Smooth muscle cell (in vitro differentiated cells): Measurements from ENCODE around the gene DMD. TPM values are rescaled to one million over a fixed set of nuclear protein-coding genes. Genes with fewer than 3 reads are reported as not detected.

Experiments used
- DNase-seq: peaks from one replicate; lab custom pipeline; 2025; ENCODE audit not compliant: unreplicated experiment; lab: John Stamatoyannopoulos, UW
- H2AFZ ChIP-seq: fragments of 200-600 bp; sonication (generic); 2 replicates; pipeline ENCODE4 v1.6.0; 2016; ENCODE audit warnings: antibody characterized with exemption, low read depth, mild to moderate bottlenecking
- H3F3A ChIP-seq: fragments of 200-600 bp; sonication (generic); 2 replicates; pipeline ENCODE4 v1.6.0; 2017; ENCODE audit warnings: antibody characterized with exemption, low read depth
- H3K27ac ChIP-seq: fragments of 200-600 bp; sonication (generic); 2 replicates; pipeline ENCODE4 v1.5.1; 2016; ENCODE audit warnings: low read depth, mild to moderate bottlenecking
- H3K27me3 ChIP-seq: fragments of 200-600 bp; sonication (generic); 2 replicates; pipeline ENCODE4 v1.6.1; 2016; ENCODE audit warnings: low read depth, mild to moderate bottlenecking
- H3K36me3 ChIP-seq: fragments of 200-600 bp; sonication (generic); 2 replicates; pipeline ENCODE4 v1.5.1; 2016; ENCODE audit warnings: low read depth
- H3K4me1 ChIP-seq: fragments of 200-600 bp; sonication (generic); 2 replicates; pipeline ENCODE4 v1.5.1; 2016; ENCODE audit warnings: low read depth
- H3K4me2 ChIP-seq: fragments of 200-600 bp; sonication (generic); 2 replicates; pipeline ENCODE4 v1.6.0; 2016; ENCODE audit warnings: mild to moderate bottlenecking
- H3K4me3 ChIP-seq: fragments of 200-600 bp; sonication (generic); 2 replicates; pipeline ENCODE4 v1.5.1; 2016; ENCODE audit warnings: mild to moderate bottlenecking
- H3K79me2 ChIP-seq: fragments of 200-600 bp; sonication (generic); 2 replicates; pipeline ENCODE4 v1.6.0; 2016; ENCODE audit warnings: low read depth, mild to moderate bottlenecking
- H3K9ac ChIP-seq: fragments of 200-600 bp; sonication (generic); 2 replicates; pipeline ENCODE4 v1.6.0; 2016; ENCODE audit warnings: low read depth
- H3K9me3 ChIP-seq: fragments of 200-600 bp; sonication (generic); replicated peaks from 2 replicates; pipeline ENCODE4 v1.5.1; 2016; ENCODE audit warnings: low read depth
- H4K20me1 ChIP-seq: fragments of 200-600 bp; sonication (generic); 2 replicates; pipeline ENCODE4 v1.6.0; 2016; ENCODE audit warnings: low read depth
- WGBS: methylation state at CpG from one replicate; pipeline ENCODE4 v1.1.7; 2016; ENCODE audit warnings: low lambda C conversion rate; 5-methylcytosine and 5-hydroxymethylcytosine counted together
- polyA plus RNA-seq: library from polyadenylated mRNA; unstranded; fragments of >200 nt; fragmentation: Nextera tagmentation; extraction: Ambion mirVana; gene quantifications from 2 replicates; pipeline ENCODE4 v1.2.1, GENCODE V29; 2016
- total RNA-seq: library from RNA; depleted of rRNA; stranded (reverse); fragments of >200 nt; gene quantifications from 2 replicates; pipeline ENCODE4 v1.2.3, GENCODE V29; 2014
- TF ChIP-seq, protein P1 (sequence below): fragments of 200-600 bp; sonication (generic); IDR thresholded peaks from 2 replicates; pipeline ENCODE4 v1.5.1; 2017; ENCODE audit warnings: borderline replicate concordance, mild to moderate bottlenecking, antibody characterized with exemption; ENCODE audit not compliant: insufficient read depth, poor library complexity, severe bottlenecking

The DMD gene
- total and polyA plus RNA-seq, 2 experiments from 2014 or later, result 12.3 to 12.6 TPM

DNA sequence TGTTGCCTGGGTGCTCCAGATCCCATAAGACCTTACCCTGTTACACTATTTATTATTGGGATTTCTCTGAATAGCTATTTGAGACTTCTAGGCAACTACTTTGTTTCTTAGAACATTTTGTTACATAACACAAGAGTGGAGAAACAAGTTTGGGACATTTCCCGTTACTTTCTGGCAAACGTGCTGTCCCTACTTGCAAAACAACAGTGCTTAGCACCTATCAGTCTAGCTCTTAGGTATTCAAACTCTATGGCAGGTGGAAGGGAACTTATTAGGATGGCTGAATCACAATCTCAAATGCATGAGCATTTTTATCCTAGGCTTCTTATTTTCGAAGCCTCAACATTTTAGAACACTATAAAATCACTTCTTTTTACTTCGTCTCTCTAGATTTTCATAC, 613.6 kb downstream of the DMD start:
- H3K4me3 ChIP-seq, result no peak overlapping the region
- no peak overlapping the region for H3K9ac ChIP-seq
- H3K27me3 ChIP-seq, result no peaks in the 10 kb centered on the region
- H2AFZ ChIP-seq, result no peak overlapping the region
- H4K20me1 ChIP-seq, result no peaks in the 10 kb centered on the region
- TF ChIP-seq, protein P1, sequence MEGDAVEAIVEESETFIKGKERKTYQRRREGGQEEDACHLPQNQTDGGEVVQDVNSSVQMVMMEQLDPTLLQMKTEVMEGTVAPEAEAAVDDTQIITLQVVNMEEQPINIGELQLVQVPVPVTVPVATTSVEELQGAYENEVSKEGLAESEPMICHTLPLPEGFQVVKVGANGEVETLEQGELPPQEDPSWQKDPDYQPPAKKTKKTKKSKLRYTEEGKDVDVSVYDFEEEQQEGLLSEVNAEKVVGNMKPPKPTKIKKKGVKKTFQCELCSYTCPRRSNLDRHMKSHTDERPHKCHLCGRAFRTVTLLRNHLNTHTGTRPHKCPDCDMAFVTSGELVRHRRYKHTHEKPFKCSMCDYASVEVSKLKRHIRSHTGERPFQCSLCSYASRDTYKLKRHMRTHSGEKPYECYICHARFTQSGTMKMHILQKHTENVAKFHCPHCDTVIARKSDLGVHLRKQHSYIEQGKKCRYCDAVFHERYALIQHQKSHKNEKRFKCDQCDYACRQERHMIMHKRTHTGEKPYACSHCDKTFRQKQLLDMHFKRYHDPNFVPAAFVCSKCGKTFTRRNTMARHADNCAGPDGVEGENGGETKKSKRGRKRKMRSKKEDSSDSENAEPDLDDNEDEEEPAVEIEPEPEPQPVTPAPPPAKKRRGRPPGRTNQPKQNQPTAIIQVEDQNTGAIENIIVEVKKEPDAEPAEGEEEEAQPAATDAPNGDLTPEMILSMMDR, result no peak
- no peak for DNase-seq
- no peaks in the 10 kb centered on the region for H3F3A ChIP-seq
- no peaks in the 10 kb centered on the region for H3K79me2 ChIP-seq
- no peak overlapping the region for H3K27ac ChIP-seq
- no peak overlapping the region for H3K4me2 ChIP-seq
- WGBS, result 92% methylated on average over 4 of the region's 4 CpGs
- H3K4me1 ChIP-seq, result no peaks in the 10 kb centered on the region
- no peaks in the 10 kb centered on the region for H3K9me3 ChIP-seq
- H3K36me3 ChIP-seq, result no peaks in the 10 kb centered on the region

DNA sequence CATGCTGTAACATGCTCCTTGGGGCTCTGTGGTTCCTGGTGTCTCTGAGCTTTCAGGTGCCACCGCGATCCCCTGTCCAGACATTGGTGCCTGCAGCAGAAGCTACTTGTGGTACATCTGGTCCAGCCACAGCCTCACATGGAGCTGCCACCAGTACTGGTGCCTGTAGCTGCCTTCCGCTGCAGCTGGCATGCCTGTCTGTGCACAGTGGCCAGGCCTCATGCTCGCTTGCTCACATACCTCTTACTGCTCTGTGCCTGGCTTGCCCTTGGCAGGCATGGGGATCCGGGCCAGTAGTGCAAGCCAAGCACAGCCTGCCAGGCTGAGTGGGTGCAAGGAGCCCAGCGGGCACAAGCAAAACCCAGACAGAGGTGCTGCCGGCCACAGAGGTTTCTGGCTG, 618.6 kb downstream of the DMD start:
- H3F3A ChIP-seq, result no peaks in the 10 kb centered on the region
- H2AFZ ChIP-seq, result no peak overlapping the region
- WGBS, result 87% methylated on average over 7 of the region's 7 CpGs
- H3K9me3 ChIP-seq, result no peaks in the 10 kb centered on the region
- H4K20me1 ChIP-seq, result no peaks in the 10 kb centered on the region
- H3K9ac ChIP-seq, result no peak overlapping the region
- H3K4me3 ChIP-seq, result no peak overlapping the region
- TF ChIP-seq, protein P1, result no peak
- no peak overlapping the region for H3K4me2 ChIP-seq
- no peaks in the 10 kb centered on the region for H3K4me1 ChIP-seq
- no peaks in the 10 kb centered on the region for H3K27me3 ChIP-seq
- H3K79me2 ChIP-seq, result no peaks in the 10 kb centered on the region
- no peak overlapping the region for H3K27ac ChIP-seq
- no peaks in the 10 kb centered on the region for H3K36me3 ChIP-seq
- no peak for DNase-seq

DNA sequence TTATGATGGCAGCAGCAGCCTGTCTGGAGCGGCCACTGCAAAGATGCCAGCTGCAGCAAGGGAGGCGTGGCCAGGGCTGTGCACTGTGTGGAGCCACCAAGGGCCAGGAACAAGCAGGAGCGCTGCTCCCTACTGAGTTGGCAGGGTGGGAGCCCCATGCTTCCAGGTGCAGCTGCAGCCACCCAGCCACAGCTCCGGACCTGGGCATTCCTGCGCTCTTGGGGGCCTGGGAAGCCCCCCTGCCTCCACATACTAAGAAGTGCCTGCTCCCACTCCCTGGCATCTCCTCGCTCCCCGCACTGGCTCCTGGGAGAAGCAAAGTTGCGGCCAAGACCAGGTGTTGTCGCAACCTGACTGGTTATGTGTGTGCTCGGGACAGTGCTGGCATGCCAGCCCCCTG, 619.8 kb downstream of the DMD start:
- Histone ChIP-seq H3K9ac (no peak overlapping the region), H3K27ac (no peak overlapping the region), H3K36me3 (no peaks in the 10 kb centered on the region), H2AFZ (no peak overlapping the region), H3F3A (no peaks in the 10 kb centered on the region), H3K4me2 (no peak overlapping the region), H4K20me1 (no peaks in the 10 kb centered on the region), H3K27me3 (no peaks in the 10 kb centered on the region), H3K79me2 (no peaks in the 10 kb centered on the region), H3K9me3 (no peaks in the 10 kb centered on the region), H3K4me3 (no peak overlapping the region), H3K4me1 (no peaks in the 10 kb centered on the region)
- WGBS, result 96% methylated on average over 10 of the region's 10 CpGs
- TF ChIP-seq, protein P1, result no peak
- no peak for DNase-seq

DNA sequence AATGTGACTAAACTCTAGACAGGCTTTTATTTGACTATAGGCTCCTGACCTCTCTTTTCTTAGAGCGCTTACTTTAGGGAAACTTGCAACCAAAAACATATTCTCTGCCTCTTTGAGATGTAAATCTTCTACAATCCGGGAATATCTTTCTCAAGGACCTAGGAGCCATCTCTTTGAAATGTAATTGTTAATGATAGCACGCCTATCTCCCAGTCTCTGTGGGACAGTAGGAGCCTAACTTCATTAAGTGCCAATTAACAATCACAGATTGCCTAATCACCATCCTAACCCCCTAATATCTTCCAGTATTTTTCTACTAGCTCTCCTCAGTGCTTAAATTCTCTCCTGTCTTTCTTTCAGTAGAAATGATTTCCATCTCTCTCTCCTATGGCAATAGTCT, 628.6 kb downstream of the DMD start:
- H3K36me3 ChIP-seq, result no peaks in the 10 kb centered on the region
- H3K9me3 ChIP-seq, result no peaks in the 10 kb centered on the region
- no peaks in the 10 kb centered on the region for H3K27me3 ChIP-seq
- no peak overlapping the region for H3K4me2 ChIP-seq
- DNase-seq, result no peak
- WGBS, result 30% methylated on average over 3 of the region's 3 CpGs
- H2AFZ ChIP-seq, result no peak overlapping the region
- no peak overlapping the region for H3K9ac ChIP-seq
- TF ChIP-seq, protein P1, result no peak
- H4K20me1 ChIP-seq, result no peaks in the 10 kb centered on the region
- H3F3A ChIP-seq, result no peaks in the 10 kb centered on the region
- no peak overlapping the region for H3K4me3 ChIP-seq
- no peaks in the 10 kb centered on the region for H3K79me2 ChIP-seq
- no peak overlapping the region for H3K27ac ChIP-seq
- no peaks in the 10 kb centered on the region for H3K4me1 ChIP-seq
